Psoas muscle (tissue), 8 donors: ENCODE measurements around the gene SLCO3A1. TPM values are rescaled to one million over a fixed set of nuclear protein-coding genes. Genes with fewer than 3 reads are reported as not detected.

ENCODE experiments used
- ATAC-seq, 4 donors: fragments of 200-7000 bp; cut with Tn5 transposase; one replicate each; pipeline ENCODE4 v1.9.1; 2020; ENCODE audit warnings: moderate library complexity in 3 of 4, mild to moderate bottlenecking in 2 of 4
- DNase-seq, 2 donors: peaks; one replicate each; pipeline ENCODE4 v3.0.0-alpha.2; 2020
- H3K27ac ChIP-seq: fragments of 200-600 bp; one replicate; pipeline ENCODE4 v1.8.0; 2022
- H3K27me3 ChIP-seq, 3 donors: fragments of 200-600 bp in 1 of 3; one replicate each; pipeline versions ENCODE4 v1.6.1 to v1.8.0; 2013 to 2022; ENCODE audit warnings: low read length in 2 of 3, mild to moderate bottlenecking in 2 of 3, moderate library complexity in 1 of 3; ENCODE audit not compliant: insufficient read depth in 3 of 3
- H3K36me3 ChIP-seq, 2 donors: fragments of 200-600 bp in 1 of 2; one replicate each; pipeline versions ENCODE4 v1.6.1 to v1.8.0; 2013 to 2022; ENCODE audit warnings: low read depth in 1 of 2, mild to moderate bottlenecking in 1 of 2, moderate library complexity in 1 of 2; ENCODE audit not compliant: insufficient read depth in 1 of 2
- H3K4me1 ChIP-seq: fragments of 200-600 bp; one replicate; pipeline ENCODE4 v1.8.0; 2022
- H3K4me3 ChIP-seq: fragments of 200-600 bp; one replicate; pipeline ENCODE4 v1.8.0; 2022; ENCODE audit warnings: mild to moderate bottlenecking
- H3K9me3 ChIP-seq: fragments of 200-600 bp; one replicate; pipeline ENCODE4 v1.8.0; 2022
- WGBS, 3 donors: extraction: QIAGEN DNeasy Blood & Tissue Kit; methylation state at CpG; one replicate each; pipeline versions ENCODE4 v1.1.6 to v1.1.7; 2013; 5-methylcytosine and 5-hydroxymethylcytosine counted together
- intact Hi-C, 2 donors: fragments of 100-400 bp; cut with DNase I; formaldehyde crosslinking; loops; one replicate each; pipeline versions ENCODE4 v1.11.0 to v1.14.2; 2022
- polyA plus RNA-seq, 3 donors: library from polyadenylated mRNA; stranded (reverse); fragments of 200-250 nt; gene quantifications; one replicate each; pipeline ENCODE4 v1.2.3, GENCODE V29; 2013
- total RNA-seq, 4 donors: library from RNA; stranded (reverse); fragmentation: NEBNext Ultra II Directional in 2 of 4; extraction: Animal tissue kit (Norgen Biotek cat#: 25700) in 2 of 4; gene quantifications; one replicate each; pipeline versions ENCODE4 v1.2.1 to v1.2.4, GENCODE V29; 2021 to 2023
- TF ChIP-seq, protein P1 (sequence below): fragments of 200-600 bp; IDR thresholded peaks from one replicate; pipeline ENCODE4 v1.8.0; 2022; ENCODE audit warnings: antibody characterized with exemption
- donor health status: healthy with polysubstance abuse.
- donor health status: DM: no; HTN: no; CAD: no; lungs with moderate emphysema.
- donor health status: Bipolar disorder and iron deficiency.
- donor health status: healthy.
- donor health status: DM: yes; HTN: yes; CAD: no.
- donor health status: DM: no; HTN: no; CAD: no.
- donor health status: DM: no; HTN: no; CAD: no.
- donor health status: DM: yes; HTN: yes; CAD: no.

Gene SLCO3A1
- total and polyA plus RNA-seq, 7 donors = 3.5 to 10.3 (median 9.4) TPM

DNA sequence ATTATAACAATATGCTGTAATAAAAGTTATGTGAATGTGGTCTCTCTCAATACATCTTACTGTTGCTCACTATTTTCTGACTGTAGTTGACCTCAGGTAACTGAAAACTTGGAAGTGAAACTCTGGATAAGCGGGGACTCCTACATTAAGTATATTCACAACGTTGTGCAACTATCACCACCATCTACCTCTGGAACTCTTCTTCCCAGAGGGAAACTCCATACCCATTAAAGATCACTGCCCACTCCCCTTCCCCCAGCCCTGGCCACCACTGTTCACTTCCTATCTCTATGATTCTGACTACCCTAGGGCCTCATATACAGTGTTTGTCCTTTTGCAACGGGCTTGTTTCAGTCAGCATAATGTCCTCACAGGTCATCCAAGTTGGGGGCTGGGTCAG is 20.7 kb downstream of the SLCO3A1 start:
- intact Hi-C loops = no loop called here
- no peaks in the 10 kb centered on the region for H3K4me1 ChIP-seq
- H3K4me3 ChIP-seq = no peak overlapping the region
- H3K27ac ChIP-seq = no peak overlapping the region
- no peaks in the 10 kb centered on the region for H3K9me3 ChIP-seq
- H3K27me3 ChIP-seq = no peaks in the 10 kb centered on the region
- no peaks in the 10 kb centered on the region for H3K36me3 ChIP-seq
- DNase-seq = no peak
- TF ChIP-seq, protein P1, sequence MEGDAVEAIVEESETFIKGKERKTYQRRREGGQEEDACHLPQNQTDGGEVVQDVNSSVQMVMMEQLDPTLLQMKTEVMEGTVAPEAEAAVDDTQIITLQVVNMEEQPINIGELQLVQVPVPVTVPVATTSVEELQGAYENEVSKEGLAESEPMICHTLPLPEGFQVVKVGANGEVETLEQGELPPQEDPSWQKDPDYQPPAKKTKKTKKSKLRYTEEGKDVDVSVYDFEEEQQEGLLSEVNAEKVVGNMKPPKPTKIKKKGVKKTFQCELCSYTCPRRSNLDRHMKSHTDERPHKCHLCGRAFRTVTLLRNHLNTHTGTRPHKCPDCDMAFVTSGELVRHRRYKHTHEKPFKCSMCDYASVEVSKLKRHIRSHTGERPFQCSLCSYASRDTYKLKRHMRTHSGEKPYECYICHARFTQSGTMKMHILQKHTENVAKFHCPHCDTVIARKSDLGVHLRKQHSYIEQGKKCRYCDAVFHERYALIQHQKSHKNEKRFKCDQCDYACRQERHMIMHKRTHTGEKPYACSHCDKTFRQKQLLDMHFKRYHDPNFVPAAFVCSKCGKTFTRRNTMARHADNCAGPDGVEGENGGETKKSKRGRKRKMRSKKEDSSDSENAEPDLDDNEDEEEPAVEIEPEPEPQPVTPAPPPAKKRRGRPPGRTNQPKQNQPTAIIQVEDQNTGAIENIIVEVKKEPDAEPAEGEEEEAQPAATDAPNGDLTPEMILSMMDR = no peak
- 70 to 89% (median 88%) methylated on average over 3 of the region's 3 CpGs for WGBS, 3 donors
- ATAC-seq = no peak

DNA sequence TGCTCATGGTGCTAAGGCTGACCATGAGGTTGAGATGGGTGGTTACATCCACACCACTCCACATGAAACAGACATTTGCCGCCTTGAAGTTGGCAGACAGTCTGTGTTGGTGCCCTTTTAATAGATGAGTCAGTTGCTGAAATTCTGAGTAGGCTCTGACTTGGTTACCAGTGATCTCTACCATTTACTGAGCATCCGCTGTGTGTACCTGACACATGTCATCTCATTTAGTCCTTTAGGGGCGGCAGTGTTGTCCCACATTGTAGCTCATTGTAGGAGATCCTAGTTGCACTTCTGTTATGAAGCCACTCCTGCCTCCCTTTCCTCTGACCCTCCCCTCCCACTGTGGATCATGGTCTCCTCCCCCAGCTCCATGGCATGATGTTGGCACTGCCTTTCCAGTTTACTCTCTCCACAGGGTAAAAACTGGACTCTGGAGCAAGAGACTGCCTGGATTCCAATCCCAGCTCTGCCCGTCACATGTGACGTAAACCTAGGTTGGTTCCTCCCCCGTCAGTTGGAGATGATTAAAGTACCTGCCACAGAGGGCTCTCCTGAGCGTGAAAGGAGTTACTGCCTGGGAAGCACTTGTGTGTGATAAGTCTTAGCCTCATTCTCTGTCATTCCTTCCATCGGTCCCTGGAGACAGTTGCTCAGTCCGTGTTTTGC is 21.6 kb downstream of the SLCO3A1 start:
- no peaks in the 10 kb centered on the region for H3K9me3 ChIP-seq
- intact Hi-C loops = no loop called here
- no peak overlapping the region for H3K4me3 ChIP-seq
- H3K27ac ChIP-seq = no peak overlapping the region
- DNase-seq (no peak), ATAC-seq (no peak)
- no peaks in the 10 kb centered on the region for H3K27me3 ChIP-seq
- H3K36me3 ChIP-seq = no peaks in the 10 kb centered on the region
- 91 to 93% (median 93%) methylated on average over 9 of the region's 9 CpGs for WGBS, 3 donors
- TF ChIP-seq, protein P1 = no peak
- no peaks in the 10 kb centered on the region for H3K4me1 ChIP-seq

DNA sequence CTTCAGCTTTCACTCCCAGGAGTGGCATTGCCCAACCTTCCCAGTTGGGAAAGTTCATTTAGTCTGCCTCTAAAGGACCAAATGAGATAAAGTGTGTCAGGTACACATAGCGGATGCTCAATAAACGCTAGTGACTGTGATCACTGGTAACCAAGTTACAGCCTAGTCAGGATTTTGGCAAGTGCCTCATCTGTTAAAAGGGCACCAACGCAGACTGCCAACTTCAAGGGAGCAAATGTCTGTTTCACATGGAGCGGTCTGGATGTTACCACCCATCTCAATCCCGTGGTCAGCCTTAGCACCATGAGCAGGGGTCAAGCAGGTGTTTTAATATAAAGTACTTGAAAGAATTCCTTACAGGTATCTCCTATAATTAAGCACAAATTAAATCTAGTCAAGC is 22.7 kb downstream of the SLCO3A1 start:
- 92 to 96% (median 93%) methylated on average over 5 of the region's 5 CpGs for WGBS, 3 donors
- DNase-seq (no peak), ATAC-seq (no peak)
- Histone ChIP-seq H3K4me3 (no peak overlapping the region), H3K4me1 (no peaks in the 10 kb centered on the region), H3K36me3 (no peaks in the 10 kb centered on the region), H3K27me3 (no peaks in the 10 kb centered on the region), H3K27ac (no peak overlapping the region), H3K9me3 (no peaks in the 10 kb centered on the region)
- intact Hi-C loops = no loop called here
- TF ChIP-seq, protein P1 = no peak

DNA sequence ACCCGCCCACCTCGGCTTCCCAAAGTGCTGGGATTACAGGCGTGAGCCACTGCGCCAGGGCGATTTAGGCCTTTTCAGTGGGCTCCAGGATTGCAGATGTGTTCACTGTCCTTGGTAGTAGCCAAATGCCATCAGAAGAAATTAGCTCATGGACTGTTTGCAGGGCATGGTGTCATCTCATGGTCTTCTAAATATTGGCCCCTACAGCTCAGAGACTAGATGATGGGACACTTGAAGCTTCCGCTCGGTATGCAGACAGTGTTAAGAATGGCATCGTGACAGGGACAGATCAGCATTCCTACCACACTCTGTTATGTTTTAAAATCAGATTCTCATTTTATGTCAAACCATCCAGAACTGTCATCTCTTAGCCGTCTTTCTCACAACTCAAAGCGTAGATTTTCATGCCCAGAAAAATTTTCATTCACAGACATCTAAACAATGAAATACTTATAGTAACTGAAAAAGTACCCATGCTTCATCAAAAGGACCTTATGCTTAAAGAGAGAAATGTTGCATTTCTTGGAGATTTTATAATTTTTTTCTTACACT is 24.9 kb downstream of the SLCO3A1 start:
- Histone ChIP-seq H3K4me1 (no peaks in the 10 kb centered on the region), H3K36me3 (no peaks in the 10 kb centered on the region), H3K9me3 (no peaks in the 10 kb centered on the region), H3K27me3 (no peaks in the 10 kb centered on the region), H3K4me3 (no peak overlapping the region), H3K27ac (no peak overlapping the region)
- intact Hi-C loops = no loop called here
- 85 to 96% (median 94%) methylated on average over 10 of the region's 10 CpGs for WGBS, 3 donors
- ATAC-seq = no peak
- DNase-seq = no peak
- TF ChIP-seq, protein P1 = no peak

DNA sequence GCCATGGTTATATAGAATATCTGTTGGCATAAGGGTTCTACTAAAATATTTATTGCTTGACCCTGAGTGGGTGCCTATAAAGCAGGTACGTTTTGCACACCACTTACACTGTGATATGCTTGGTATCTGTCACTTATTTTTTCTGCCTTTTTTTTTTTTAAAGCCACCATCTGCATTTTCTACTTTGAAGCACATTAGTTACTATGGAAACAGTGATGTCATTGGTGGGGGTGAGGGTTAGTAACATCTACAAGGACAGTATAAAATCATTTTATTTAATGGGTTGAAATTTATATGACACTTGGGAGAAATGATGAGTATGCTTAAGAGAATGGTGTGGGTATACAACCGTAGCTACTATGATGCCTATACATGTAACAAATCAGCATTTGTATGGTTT is 25.6 kb downstream of the SLCO3A1 start:
- ATAC-seq (no peak), DNase-seq (no peak)
- no peaks in the 10 kb centered on the region for H3K27me3 ChIP-seq
- TF ChIP-seq, protein P1 = no peak
- H3K27ac ChIP-seq = no peak overlapping the region
- 85 to 97% (median 86%) methylated on average over 2 of the region's 2 CpGs for WGBS, 3 donors
- H3K4me1 ChIP-seq = no peaks in the 10 kb centered on the region
- H3K4me3 ChIP-seq = no peak overlapping the region
- no peaks in the 10 kb centered on the region for H3K9me3 ChIP-seq
- no peaks in the 10 kb centered on the region for H3K36me3 ChIP-seq
- intact Hi-C loops = no loop called here
